LNCAP (cell line): ENCODE results near the gene AADAT.

Experiments
- CTCF ChIP-seq: fragments of 450-650 bp; IDR thresholded peaks from 2 replicates; pipeline ENCODE4 v1.5.1; 2017; ENCODE audit warnings: mild to moderate bottlenecking

The AADAT gene

GRCh38 chr4:170011921-170012628, 77.7 kb downstream of the AADAT start:
- TF ChIP-seq CTCF: no peak
